ENCODE measurements around the gene ARSG. TPM values are rescaled to one million over a fixed set of nuclear protein-coding genes. Genes with fewer than 3 reads are reported as not detected.
A peak's percentile ranks its signal among the peaks of the same experiment; 100 is the strongest.

ARSG gene
- total and polyA plus RNA-seq, 2 of the 13 experiments (the other 11 are each of a cell fraction or from before 2014, with no cell fraction given): 3.7 to 15.2 TPM

GRCh38 chr17:68247445-68248198 is 43.7 kb upstream of the ARSG start, which contains the start of gene AMZ2 (continued):
- TF ChIP-seq NFAT5 (CRISPR knock-in tag; IDR thresholded peaks at IDR 0.05) (0 out of 2 replicates have a peak, but pooled peaks have one; percentile 88), MAFF (IDR thresholded peaks at IDR 0.05; ENCODE audit: low read depth, low read length) (no peak), MED1 (CRISPR knock-in tag; IDR thresholded peaks at IDR 0.05) (peak; percentile 68), BCL6 (CRISPR knock-in tag; IDR thresholded peaks at IDR 0.05) (peak; percentile 74), NFYB (CRISPR knock-in tag; IDR thresholded peaks at IDR 0.05) (no peak; the same call in 1 of the 2 replicates), ZNF468 (CRISPR knock-in tag; IDR thresholded peaks at IDR 0.05) (0 out of 2 replicates have a peak, but pooled peaks have one; percentile 42), E2F5 (CRISPR knock-in tag; conservative IDR thresholded peaks at IDR 0.05) (no peak; the same call in 1 of the 2 replicates), ZNF720 (CRISPR knock-in tag; IDR thresholded peaks at IDR 0.05) (no peak), CSRNP2 (CRISPR knock-in tag; conservative IDR thresholded peaks at IDR 0.05; ENCODE audit: low read depth) (no peak), ZNF891 (CRISPR knock-in tag; IDR thresholded peaks at IDR 0.05) (peak; percentile 81), ZHX2 (IDR thresholded peaks at IDR 0.05; ENCODE audit: low read depth) (0 out of 2 replicates have a peak, but pooled peaks have one; percentile 36), ZHX2 (CRISPR knock-in tag; IDR thresholded peaks at IDR 0.05; ENCODE audit: borderline replicate concordance) (no peak; the same call in 1 of the 2 replicates), ZNF616 (CRISPR knock-in tag; IDR thresholded peaks at IDR 0.05; ENCODE audit: low read depth) (no peak; the same call in 1 of the 2 replicates)
